Measurements from ENCODE around the gene SERP2.

SERP2 gene

DNA sequence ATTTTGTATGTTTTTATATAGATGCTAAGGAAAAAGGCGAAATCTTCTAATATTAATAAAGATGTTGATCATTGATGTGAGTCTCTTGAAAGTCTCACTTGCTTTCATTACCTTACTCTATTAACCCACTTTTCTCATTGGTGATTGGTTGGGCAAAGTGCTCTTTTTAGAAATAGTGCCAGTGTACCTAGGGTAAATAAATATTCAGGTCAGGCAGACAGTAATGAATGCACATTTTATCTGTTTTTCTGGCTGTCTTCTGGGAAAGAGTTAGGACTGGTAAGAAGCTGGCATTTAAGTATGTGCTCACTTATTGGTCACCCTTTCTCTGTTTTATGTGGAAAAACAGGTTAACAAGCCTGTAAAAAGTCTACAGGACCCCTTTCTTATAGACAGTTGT lies 11.2 kb downstream of the SERP2 start:
- no peak for TF ChIP-seq JUND (IDR thresholded peaks at IDR 0.05; ENCODE audit: low read depth)
- in situ Hi-C loops (cut with HindIII; ENCODE audit: low pct_unique_long_range_greater_than_20kb, low sequenced_read_pairs): no loop called here
- no peak for DNase-seq (ENCODE audit: low read depth in 1 of 2, low spot score in 1 of 2)

GRCh38 chr13:44385401-44385800 lies 11.8 kb downstream of the SERP2 start:
- TF ChIP-seq JUND (IDR thresholded peaks at IDR 0.05; ENCODE audit: low read depth): no peak
- in situ Hi-C loops (cut with HindIII; ENCODE audit: low pct_unique_long_range_greater_than_20kb, low sequenced_read_pairs): no loop called here
- DNase-seq (ENCODE audit: low read depth in 1 of 2, low spot score in 1 of 2): no peak

DNA sequence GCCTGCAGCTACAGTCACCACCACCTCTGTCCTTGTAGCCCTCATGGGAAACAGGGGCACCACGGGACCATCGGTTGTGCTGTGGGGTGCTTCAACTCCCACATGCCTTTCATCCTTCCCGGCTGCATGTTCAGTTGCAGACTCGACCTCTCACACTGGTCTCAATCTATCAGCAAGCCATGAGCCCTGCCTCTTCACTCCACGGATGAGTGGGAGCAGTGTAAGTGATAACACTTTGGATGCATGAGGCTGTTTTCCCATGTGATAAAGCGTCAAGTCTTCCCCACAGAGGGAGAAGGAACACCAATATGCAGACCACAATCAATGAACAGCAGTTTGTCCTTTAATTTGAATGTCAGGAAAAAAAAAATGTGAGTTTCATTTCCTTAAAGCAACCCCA lies 12.2 kb downstream of the SERP2 start:
- no peak for DNase-seq (ENCODE audit: low read depth in 1 of 2, low spot score in 1 of 2)
- in situ Hi-C loops (cut with HindIII; ENCODE audit: low pct_unique_long_range_greater_than_20kb, low sequenced_read_pairs): no loop called here
- TF ChIP-seq JUND (IDR thresholded peaks at IDR 0.05; ENCODE audit: low read depth): no peak

DNA sequence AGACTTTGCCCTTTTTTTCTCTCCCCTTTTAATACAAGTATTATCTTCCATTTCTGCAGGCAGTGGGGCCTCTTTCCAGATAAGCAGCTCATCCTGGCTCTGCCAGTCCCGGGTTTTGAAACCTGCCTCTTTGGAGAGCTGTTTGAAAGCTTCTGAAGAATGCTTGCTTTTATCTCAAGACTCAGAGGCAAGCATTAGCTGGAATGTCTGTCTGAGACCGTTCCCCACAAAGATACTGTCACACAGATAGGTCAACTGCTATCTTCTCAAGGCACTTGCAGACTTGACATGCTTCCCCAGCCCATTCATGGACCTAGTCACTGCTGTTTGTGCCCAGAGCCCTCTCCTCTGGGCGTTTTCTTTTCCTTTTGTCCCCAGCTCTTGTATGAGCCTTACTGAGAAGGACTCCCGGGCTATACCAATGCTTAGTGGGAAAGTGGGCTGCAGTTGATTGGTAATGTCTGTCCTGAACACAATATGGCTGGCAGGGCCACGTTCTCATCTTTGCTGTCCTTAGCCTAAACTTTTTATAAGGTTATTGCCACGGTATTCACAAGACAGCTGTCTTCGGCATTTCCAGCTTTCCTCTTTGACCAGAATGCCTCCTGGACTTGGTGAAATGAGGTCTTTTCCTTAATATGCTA lies 13.4 kb downstream of the SERP2 start:
- no peak for TF ChIP-seq JUND (IDR thresholded peaks at IDR 0.05; ENCODE audit: low read depth)
- DNase-seq (ENCODE audit: low read depth in 1 of 2, low spot score in 1 of 2): no peak
- in situ Hi-C loops (cut with HindIII; ENCODE audit: low pct_unique_long_range_greater_than_20kb, low sequenced_read_pairs): no loop called here

- in situ Hi-C loops (cut with HindIII; ENCODE audit: low pct_unique_long_range_greater_than_20kb, low sequenced_read_pairs): no loop called here
- no peak for DNase-seq (ENCODE audit: low read depth in 1 of 2, low spot score in 1 of 2)
- TF ChIP-seq JUND (IDR thresholded peaks at IDR 0.05; ENCODE audit: low read depth): no peak
These were observed 14.9 kb downstream of the SERP2 start for GRCh38 chr13:44388427-44389059.

- no peak for DNase-seq (ENCODE audit: low read depth in 1 of 2, low spot score in 1 of 2)
- in situ Hi-C loops (cut with HindIII; ENCODE audit: low pct_unique_long_range_greater_than_20kb, low sequenced_read_pairs): no loop called here
- no peak for TF ChIP-seq JUND (IDR thresholded peaks at IDR 0.05; ENCODE audit: low read depth)
These were observed 15.5 kb downstream of the SERP2 start for GRCh38 chr13:44389060-44389666.

DNA sequence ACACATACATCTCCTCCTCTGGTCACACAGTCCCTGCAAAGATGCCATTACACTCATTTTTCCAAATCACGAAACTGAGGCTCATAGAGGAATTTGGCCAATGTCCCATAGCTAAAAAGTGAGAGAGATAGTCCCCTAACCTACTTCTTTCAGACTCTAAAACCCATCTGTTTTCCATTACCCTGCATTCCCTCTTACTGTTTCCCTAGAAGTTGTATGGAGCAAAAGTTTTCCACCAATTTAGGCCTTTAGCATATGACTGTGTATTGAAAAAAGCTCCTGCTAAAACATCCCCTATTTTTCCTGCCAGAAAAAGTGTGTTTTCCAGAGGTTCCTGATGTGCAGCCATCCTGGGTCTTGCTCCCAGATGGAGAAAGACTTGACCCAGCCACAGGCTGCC lies 16.3 kb downstream of the SERP2 start:
- TF ChIP-seq JUND (IDR thresholded peaks at IDR 0.05; ENCODE audit: low read depth): no peak
- DNase-seq (ENCODE audit: low read depth in 1 of 2, low spot score in 1 of 2): no peak
- in situ Hi-C loops (cut with HindIII; ENCODE audit: low pct_unique_long_range_greater_than_20kb, low sequenced_read_pairs): no loop called here

- DNase-seq (ENCODE audit: low read depth in 1 of 2, low spot score in 1 of 2): no peak
- in situ Hi-C loops (cut with HindIII; ENCODE audit: low pct_unique_long_range_greater_than_20kb, low sequenced_read_pairs): no loop called here
- no peak for TF ChIP-seq JUND (IDR thresholded peaks at IDR 0.05; ENCODE audit: low read depth)
These were observed 19.8 kb downstream of the SERP2 start for GRCh38 chr13:44393391-44393790.

DNA sequence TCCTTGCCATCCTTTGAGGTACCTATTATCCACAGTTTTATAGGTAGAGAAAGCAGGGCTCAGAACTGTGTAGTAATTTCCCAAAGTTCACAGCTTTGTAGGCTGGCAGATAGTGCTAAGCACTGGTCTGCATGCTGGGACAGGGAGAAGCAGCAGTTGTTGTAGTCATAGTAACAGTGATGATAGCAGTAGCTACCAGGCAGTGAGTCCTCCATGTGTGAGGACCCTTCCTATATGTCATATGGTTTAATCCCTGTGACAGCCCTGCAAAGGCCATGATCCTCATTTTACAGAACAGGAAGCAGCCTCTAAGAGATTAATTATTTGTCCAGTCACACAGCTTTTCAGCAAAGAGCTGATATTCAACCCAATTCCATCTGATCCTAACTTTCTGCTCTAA lies 21.0 kb downstream of the SERP2 start:
- TF ChIP-seq JUND (IDR thresholded peaks at IDR 0.05; ENCODE audit: low read depth): no peak
- in situ Hi-C loops (cut with HindIII; ENCODE audit: low pct_unique_long_range_greater_than_20kb, low sequenced_read_pairs): no loop called here
- no peak for DNase-seq (ENCODE audit: low read depth in 1 of 2, low spot score in 1 of 2)

DNA sequence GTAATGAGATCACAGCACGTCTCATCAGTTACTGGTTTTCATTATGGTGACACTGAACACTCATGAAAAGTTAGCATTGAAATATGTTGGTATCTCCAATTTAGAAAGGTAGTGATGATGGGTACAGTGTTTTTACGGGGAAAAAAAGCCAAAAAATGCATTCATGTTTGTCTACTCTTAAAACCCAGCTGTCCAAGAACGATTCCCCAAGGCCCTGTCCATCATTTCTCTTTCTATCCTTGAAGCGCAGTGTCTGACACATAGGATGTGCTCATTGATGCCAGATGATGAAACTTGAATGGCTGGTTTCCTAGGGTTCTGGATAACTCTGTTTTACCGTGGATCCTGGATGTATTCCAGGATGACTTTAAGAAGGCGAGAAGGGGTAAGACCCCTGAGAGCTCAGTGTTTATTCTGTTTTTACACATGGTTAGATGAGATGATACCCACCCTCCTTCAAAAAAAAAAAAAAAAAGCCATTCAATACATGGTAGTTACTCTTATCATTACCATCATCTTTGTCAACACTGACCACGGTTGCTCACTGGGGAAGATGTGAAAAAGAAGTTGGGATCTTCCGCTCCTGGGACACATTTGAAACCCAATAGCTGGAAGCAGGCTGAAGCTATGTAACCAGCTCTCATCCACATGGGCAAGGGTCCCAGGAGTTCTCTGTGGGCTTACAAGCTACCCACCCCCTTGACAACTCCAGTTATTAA lies 22.5 kb downstream of the SERP2 start:
- in situ Hi-C loops (cut with HindIII; ENCODE audit: low pct_unique_long_range_greater_than_20kb, low sequenced_read_pairs): no loop called here
- no peak for TF ChIP-seq JUND (IDR thresholded peaks at IDR 0.05; ENCODE audit: low read depth)
- no peak for DNase-seq (ENCODE audit: low read depth in 1 of 2, low spot score in 1 of 2)

DNA sequence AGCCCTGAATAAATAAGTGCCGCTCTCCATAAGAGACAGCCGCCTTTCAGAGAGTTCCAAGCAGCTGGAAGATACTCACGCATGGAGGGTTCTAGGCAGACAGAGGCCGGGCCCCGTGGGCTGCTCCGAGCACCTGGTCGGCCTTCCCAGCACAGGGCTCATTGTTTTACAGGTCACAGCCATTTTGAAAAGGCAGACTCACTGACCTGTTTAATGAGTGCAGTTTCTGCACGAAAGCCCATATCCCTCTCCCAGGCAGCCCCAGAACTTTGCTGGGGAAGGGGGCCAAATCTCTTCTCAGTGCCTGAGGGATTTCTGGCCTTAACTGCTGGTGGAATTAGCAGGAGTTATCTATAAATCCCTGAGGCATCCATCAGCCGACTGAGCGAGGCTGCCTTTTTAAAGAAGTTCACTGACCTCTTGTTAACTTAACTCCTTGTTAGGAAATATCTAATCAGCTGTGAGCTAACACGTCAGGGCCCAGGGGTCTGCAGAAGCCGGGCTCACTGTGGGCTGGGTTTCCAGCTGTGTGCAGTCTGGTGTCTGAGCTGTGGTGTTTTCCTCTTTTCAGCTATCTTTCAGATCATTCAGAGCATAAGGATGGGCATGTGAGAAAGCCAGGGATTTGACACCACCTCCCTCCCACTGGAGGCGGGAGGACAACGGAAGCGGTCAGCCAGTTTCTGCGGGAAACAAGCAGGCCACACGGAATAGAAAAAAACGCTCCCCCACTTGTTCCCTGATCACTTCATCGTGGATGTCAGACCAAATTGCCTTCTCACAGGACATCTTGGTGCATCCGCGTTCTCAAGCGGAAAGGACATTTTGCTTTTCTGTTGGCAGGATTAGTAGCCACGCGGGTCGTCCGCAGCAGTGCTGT lies 23.3 kb downstream of the SERP2 start:
- no peak for DNase-seq (ENCODE audit: low read depth in 1 of 2, low spot score in 1 of 2)
- no peak for TF ChIP-seq JUND (IDR thresholded peaks at IDR 0.05; ENCODE audit: low read depth)
- in situ Hi-C loops (cut with HindIII; ENCODE audit: low pct_unique_long_range_greater_than_20kb, low sequenced_read_pairs): no loop called here

GRCh38 chr13:44397766-44398223 lies 24.2 kb downstream of the SERP2 start:
- no peak for DNase-seq (ENCODE audit: low read depth in 1 of 2, low spot score in 1 of 2)
- no peak for TF ChIP-seq JUND (IDR thresholded peaks at IDR 0.05; ENCODE audit: low read depth)
- in situ Hi-C loops (cut with HindIII; ENCODE audit: low pct_unique_long_range_greater_than_20kb, low sequenced_read_pairs): no loop called here

Measured in T47D (cell line).